Bronchial epithelial cell (primary cell): Measurements from ENCODE around the gene RIT2. TPM values are rescaled to one million over a fixed set of nuclear protein-coding genes. Genes with fewer than 3 reads are reported as not detected.

Source experiments
- DNase-seq: peaks from one replicate; pipeline ENCODE4 v3.0.0-alpha.2; 2010; ENCODE audit warnings: low read depth
- FAIRE-seq: peaks from 2 replicates; lab custom pipeline; 2011; peaks lifted over from hg19 to GRCh38; lab: Jason Lieb, UNC
- H3K27me3 ChIP-seq: 2 replicates; pipeline ENCODE4 v1.5.1; 2011; ENCODE audit warnings: low read length; ENCODE audit not compliant: control insufficient read depth, insufficient read depth
- H3K36me3 ChIP-seq: 2 replicates; pipeline ENCODE4 v1.5.1; 2011; ENCODE audit warnings: low read length; ENCODE audit not compliant: control insufficient read depth, insufficient read depth
- H3K4me3 ChIP-seq: 2 replicates; pipeline ENCODE4 v1.5.1; 2011; ENCODE audit warnings: mild to moderate bottlenecking, low read depth, low read length, control low read depth
- CTCF ChIP-seq: IDR thresholded peaks from 2 replicates; pipeline ENCODE4 v1.5.1; 2011; ENCODE audit warnings: mild to moderate bottlenecking, moderate library complexity, low read length, control low read depth, inconsistent platforms; ENCODE audit not compliant: insufficient read depth, severe bottlenecking
- total RNA-seq: library from RNA; depleted of rRNA; stranded (reverse); fragments of >200 nt; gene quantifications from 2 replicates; pipeline ENCODE4 v1.2.1, GENCODE V29; 2014

Gene RIT2
- total RNA-seq, 1 donor from 2014 or later: not detected

- no peak for DNase-seq
- Histone ChIP-seq H3K4me3 (no peak overlapping the region), H3K27me3 (no peaks in the 10 kb centered on the region), H3K36me3 (no peaks in the 10 kb centered on the region)
- TF ChIP-seq CTCF: no peak
- no peak for FAIRE-seq
Measured at GRCh38 chr18:42760290-42760689, 355.2 kb downstream of the RIT2 start.

DNA sequence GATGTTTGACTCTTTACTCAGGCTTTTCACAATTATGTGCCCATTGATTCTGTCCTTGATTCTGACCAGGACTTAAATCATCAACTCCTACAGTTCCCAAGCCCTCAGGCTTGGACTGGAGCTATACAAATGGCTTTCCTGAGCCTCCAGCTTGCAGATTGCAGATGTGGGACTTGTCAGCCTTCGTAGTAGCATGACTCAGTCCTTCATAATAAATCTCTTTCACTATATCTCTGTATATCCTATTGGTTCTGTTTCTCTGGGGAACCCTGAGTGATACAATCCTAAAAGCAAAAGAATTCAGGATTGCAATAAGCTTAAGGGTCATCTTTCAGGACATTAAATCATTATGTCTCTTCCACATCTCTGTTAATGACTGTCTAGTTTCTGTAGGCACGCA lies 356.6 kb downstream of the RIT2 start:
- no peak for TF ChIP-seq CTCF
- no peak for FAIRE-seq
- no peak overlapping the region for H3K4me3 ChIP-seq
- H3K27me3 ChIP-seq: no peaks in the 10 kb centered on the region
- no peaks in the 10 kb centered on the region for H3K36me3 ChIP-seq
- DNase-seq: no peak

DNA sequence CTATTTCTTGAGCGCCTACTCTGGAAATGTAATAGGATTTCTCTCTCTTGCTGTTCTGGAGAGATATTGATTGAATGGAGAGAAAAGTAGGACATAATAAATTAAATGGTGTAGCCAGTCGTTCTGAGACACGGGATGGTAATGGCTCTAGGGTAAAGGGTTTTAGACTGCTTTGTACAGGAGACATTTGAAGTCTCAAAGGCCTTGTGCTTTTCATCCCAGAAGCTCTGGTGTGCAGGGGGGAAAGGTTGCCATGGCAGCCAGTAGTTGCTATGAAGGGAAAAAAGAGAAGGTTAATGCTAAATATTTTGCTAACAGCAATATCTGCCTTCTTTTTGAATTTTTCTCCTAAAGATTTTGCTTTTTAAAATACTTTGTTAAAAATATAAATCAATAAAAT lies 359.3 kb downstream of the RIT2 start:
- Histone ChIP-seq H3K4me3 (no peak overlapping the region), H3K36me3 (no peaks in the 10 kb centered on the region), H3K27me3 (no peaks in the 10 kb centered on the region)
- TF ChIP-seq CTCF: no peak
- FAIRE-seq (no peak), DNase-seq (no peak)

DNA sequence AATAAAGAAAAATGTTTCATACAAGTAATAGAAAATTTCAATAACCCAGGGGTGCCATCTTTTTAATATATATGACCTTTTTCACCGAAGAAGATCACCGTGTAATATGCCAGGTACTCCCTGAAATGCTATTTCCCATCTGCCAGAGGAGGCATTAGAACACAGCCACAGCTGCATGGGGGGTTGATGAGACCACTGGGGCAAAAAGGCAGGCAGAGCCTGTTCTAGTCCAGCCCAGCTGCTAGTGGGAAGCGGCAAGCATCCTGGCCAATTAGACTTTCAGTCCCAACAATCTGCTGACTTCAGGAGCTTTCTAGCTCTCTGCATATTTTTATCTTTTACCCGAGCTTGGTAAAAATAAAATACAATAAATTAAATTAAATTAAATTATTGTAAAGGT lies 362.6 kb downstream of the RIT2 start:
- FAIRE-seq (no peak), DNase-seq (no peak)
- H3K4me3 ChIP-seq: no peak overlapping the region
- no peak for TF ChIP-seq CTCF
- H3K27me3 ChIP-seq: no peaks in the 10 kb centered on the region
- H3K36me3 ChIP-seq: no peaks in the 10 kb centered on the region

- no peak for TF ChIP-seq CTCF
Measured at GRCh38 chr18:42746794-42747193, 368.7 kb downstream of the RIT2 start.

GRCh38 chr18:42745931-42746330 lies 369.6 kb downstream of the RIT2 start:
- FAIRE-seq (no peak), DNase-seq (no peak)

More at GRCh38 chr18:42746794-42747193, 368.7 kb downstream of the RIT2 start:
- DNase-seq (no peak), FAIRE-seq (no peak)
- no peaks in the 10 kb centered on the region for H3K27me3 ChIP-seq
- H3K4me3 ChIP-seq: no peak overlapping the region
- H3K36me3 ChIP-seq: no peaks in the 10 kb centered on the region

More at GRCh38 chr18:42745931-42746330, 369.6 kb downstream of the RIT2 start:
- Histone ChIP-seq H3K4me3 (no peak overlapping the region), H3K27me3 (no peaks in the 10 kb centered on the region), H3K36me3 (no peaks in the 10 kb centered on the region)
- no peak for TF ChIP-seq CTCF
